HG03135 (cell line): ENCODE measurements around the gene MRPS26.
"Not testable (repeated sequence)": the region's sequence is repeated elsewhere in the genome, so short reads cannot be mapped to it uniquely, and the experiment has no call there.

ENCODE experiments used
- ATAC-seq: cut with Tn5 transposase; IDR thresholded peaks from one replicate; pipeline ENCODE4 v1.9.1; 2021; ENCODE audit warnings: mild to moderate bottlenecking, moderate library complexity; ENCODE audit not compliant: unreplicated experiment

The MRPS26 gene

GRCh38 chr20:3045816-3046676 is at the start of gene MRPS26:
Gene MRPS26 (plus strand): TSS chr20:3046052. CDS start chr20:3046069, 17 bp downstream.
- peak; percentile 87 for ATAC-seq

- no peak for ATAC-seq
These were observed 47.1 kb upstream of the MRPS26 start for GRCh38 chr20:2998728-2999127.

GRCh38 chr20:3000852-3001523 is 44.9 kb upstream of the MRPS26 start:
- no peak for ATAC-seq

- ATAC-seq = no peak
These were observed 42.4 kb upstream of the MRPS26 start for GRCh38 chr20:3003416-3003815.

GRCh38 chr20:3010985-3011723 is 34.7 kb upstream of the MRPS26 start:
- no peak for ATAC-seq

GRCh38 chr20:3011752-3012151 is 34.1 kb upstream of the MRPS26 start:
- no peak for ATAC-seq

GRCh38 chr20:3013771-3014170 is 32.1 kb upstream of the MRPS26 start:
- ATAC-seq = no peak

- ATAC-seq = no peak
These were observed 31.7 kb upstream of the MRPS26 start for GRCh38 chr20:3014179-3014578.

- no peak for ATAC-seq
These were observed 31.2 kb upstream of the MRPS26 start for GRCh38 chr20:3014662-3015061.

GRCh38 chr20:3015302-3015701 is 30.6 kb upstream of the MRPS26 start:
- not testable (repeated sequence) for ATAC-seq

GRCh38 chr20:3021327-3021726 is 24.5 kb upstream of the MRPS26 start:
- ATAC-seq = no peak

- no peak for ATAC-seq
These were observed 24.1 kb upstream of the MRPS26 start for GRCh38 chr20:3021777-3022176.

- not testable (repeated sequence) for ATAC-seq
These were observed 23.0 kb upstream of the MRPS26 start for GRCh38 chr20:3022559-3023490.

- ATAC-seq = no peak
These were observed 17.9 kb upstream of the MRPS26 start for GRCh38 chr20:3027987-3028386.

GRCh38 chr20:3031524-3032147 is 14.2 kb upstream of the MRPS26 start:
- no peak for ATAC-seq

GRCh38 chr20:3032624-3033023 is 13.2 kb upstream of the MRPS26 start:
- ATAC-seq = no peak

- no peak for ATAC-seq
These were observed 8.2 kb upstream of the MRPS26 start for GRCh38 chr20:3037654-3038053.

GRCh38 chr20:3038454-3038853 is 7.4 kb upstream of the MRPS26 start:
- no peak for ATAC-seq

- ATAC-seq = no peak
These were observed 6.4 kb upstream of the MRPS26 start for GRCh38 chr20:3039426-3039825.

GRCh38 chr20:3040086-3040485 is 5.8 kb upstream of the MRPS26 start:
- no peak for ATAC-seq
